GM19043 (cell line): ENCODE data around the gene COA6.

Source experiments
- ATAC-seq: cut with Tn5 transposase; IDR thresholded peaks from one replicate; pipeline ENCODE4 v1.9.1; 2021; ENCODE audit warnings: low read depth; ENCODE audit not compliant: unreplicated experiment

COA6 gene

DNA sequence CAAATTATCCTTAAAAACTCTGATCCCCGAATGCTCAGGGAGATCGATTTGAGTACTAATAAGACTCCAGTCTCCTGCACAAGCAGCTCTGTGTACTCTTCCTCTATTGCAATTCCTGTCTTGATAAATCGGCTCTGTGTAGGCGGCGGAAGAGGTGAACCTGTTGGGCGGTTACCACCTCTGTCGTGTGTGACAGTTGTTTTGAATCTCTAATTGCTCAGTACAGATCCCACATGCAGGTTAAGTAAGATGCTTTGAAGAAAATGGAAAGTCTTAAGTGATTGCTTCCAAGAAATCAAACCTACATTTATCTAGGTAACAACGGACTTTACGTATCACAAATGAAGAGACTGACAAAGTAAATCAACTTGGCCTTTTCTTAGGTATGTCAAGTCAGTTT, 35.5 kb downstream of the COA6 start:
- no peak for ATAC-seq

DNA sequence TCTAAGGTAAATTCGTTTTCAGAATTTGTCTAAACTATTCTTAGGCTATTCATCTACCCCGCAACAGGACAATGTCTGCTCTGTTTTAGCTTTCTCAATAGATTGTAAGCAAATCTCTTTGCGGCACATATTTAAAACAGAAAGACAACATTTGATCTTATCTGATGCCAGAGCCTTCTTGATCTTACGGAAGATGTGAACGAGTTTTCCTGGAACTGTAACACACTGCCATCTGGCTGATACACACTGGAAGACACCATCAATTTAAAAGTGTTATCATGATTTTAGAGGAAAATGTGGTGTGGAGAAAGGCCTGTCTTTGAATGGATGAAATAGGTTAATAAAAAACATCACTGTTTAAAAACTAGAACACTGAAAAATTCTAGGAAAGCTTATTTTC, 36.1 kb downstream of the COA6 start:
- ATAC-seq, result no peak

DNA sequence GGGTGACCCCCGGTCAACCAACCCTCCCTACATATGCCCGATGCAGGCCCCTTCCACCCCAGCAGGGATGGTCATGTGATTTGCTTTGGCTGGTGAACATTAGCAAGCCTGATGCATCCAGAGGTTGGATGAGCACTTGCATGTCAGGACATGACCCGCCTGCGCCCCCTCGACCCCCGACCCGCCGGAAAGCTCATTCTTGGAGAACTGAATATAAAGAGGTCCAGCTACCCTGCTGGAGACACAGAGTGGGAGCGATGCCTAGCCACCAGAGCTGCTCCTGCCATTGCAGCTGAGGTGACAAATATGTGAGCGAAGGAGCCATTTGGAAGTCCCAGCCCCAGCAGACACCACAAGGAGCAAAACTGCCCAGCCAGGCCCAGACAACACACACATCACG, 39.6 kb downstream of the COA6 start:
- no peak for ATAC-seq

DNA sequence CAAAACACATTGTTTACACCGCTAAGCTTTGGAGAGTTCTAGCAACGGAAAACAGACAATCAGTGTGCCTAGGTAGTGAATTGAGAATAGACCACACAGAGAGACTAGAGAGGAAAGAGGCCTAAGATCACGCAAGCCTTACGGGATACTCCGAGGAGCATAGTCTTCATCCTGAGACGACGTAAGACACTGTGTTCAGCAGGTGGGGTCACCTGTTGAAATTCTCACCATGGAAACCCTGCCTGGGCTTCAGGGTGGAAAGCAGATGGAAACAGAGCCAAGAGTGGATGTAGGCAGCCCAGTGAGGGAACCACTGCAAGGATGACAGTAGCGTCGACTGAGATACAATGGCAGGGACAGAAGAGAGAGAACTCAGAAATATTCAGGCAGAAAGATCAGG, 40.2 kb downstream of the COA6 start:
- no peak for ATAC-seq

DNA sequence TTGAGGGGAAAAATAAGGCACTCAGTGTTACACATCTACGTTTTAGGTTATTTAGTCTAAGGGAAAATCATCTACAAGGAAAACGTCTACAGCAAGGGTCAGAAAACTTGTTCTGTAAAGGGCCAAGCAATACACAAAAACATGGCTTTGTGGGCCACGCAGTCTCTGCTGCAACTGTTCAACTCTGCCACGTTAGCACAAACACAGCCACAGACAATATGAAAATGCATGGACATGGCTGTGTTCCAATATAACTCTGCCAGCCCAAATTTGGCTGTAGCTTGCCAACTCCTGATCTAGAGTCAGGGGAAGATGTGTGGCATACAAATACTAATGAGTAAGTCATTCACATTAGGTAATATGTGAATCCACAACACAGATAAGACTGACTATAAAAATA, 40.7 kb downstream of the COA6 start:
- no peak for ATAC-seq

DNA sequence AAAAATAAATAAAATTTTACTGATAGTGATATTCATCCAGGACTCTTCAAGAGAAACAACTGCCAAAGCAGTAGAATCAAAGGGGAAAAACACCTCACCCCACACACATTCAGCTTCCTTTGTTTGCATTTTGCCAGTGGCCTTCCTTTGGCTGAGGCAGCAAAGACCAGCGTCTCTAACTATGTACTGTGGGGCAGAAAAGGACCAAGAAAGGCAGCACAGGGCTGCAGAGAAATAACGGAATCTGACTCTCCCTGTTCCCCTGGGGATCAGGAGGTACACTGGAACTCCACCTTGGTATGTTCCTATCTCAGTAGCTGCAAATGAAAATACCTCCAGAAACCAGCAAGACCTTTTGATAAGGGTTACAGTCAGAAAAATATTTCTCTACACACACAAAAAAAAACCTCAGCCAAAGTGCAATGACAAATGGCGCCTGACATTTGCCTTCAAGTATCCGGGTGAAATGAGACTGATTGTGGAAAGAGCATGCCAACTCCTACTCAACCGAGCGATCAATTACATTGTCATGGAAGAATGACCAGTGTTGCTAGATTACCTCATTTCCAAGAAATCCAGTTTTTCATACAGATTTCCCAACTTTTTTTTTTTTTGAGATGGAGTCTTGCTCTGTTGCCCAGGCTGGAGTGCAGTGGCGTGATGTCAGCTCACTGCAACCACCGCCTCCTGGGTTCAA, 54.8 kb downstream of the COA6 start:
- no peak for ATAC-seq

DNA sequence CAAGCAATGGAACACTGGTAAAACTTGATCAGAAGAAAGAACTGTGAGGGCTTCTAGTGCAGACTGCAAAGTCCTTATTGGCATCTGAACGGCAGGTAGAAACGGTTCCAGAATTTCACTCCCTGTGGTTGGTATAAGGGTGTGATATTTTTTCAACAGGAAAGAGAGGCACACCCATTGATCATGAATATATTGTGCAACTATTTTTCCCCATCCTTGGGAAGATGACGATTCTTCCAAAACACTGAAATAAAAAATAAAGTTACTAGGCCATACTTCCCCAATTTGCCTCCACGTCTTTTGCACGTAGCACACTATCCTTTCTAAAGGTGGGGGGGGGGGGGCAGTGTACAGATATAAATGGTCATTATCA, 56.2 kb downstream of the COA6 start:
- ATAC-seq, result no peak

DNA sequence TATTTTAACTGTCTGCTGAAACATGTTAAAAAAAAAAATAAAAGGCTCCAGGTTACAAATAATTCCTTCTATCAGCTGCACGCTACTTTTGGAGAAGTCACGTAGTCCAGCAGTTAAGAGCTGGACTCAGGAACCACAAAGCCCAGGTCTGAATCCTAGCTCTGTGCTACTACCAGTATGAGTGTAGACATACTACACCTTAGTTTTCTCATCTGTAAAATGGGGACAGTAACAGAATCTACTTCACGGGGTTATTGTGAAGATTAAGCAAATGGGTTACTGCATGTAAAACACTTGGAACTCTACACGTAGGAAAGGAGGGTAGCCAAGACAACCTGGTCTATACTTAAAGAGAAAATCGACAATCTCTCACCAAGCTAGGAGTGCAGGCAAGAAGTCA, 57.4 kb downstream of the COA6 start:
- ATAC-seq, result no peak

DNA sequence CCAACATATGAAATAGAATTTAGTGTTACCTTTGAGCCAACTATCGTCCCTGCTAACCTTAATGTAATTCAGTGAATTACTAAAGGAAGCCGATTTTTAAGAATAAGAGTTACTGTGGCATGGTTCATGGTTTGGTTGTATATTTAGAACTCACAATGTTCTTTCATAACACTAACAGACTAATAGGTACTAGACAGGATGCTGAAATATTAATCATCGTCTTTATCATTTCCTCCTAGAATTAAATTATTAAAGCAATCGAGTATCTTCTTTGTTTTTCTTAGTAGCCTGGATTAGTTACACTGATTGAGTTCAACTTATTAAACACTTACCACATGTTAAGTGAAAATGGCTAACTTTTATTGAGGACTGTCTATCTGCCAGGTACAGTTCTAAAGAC, 58.0 kb downstream of the COA6 start:
- ATAC-seq, result no peak

DNA sequence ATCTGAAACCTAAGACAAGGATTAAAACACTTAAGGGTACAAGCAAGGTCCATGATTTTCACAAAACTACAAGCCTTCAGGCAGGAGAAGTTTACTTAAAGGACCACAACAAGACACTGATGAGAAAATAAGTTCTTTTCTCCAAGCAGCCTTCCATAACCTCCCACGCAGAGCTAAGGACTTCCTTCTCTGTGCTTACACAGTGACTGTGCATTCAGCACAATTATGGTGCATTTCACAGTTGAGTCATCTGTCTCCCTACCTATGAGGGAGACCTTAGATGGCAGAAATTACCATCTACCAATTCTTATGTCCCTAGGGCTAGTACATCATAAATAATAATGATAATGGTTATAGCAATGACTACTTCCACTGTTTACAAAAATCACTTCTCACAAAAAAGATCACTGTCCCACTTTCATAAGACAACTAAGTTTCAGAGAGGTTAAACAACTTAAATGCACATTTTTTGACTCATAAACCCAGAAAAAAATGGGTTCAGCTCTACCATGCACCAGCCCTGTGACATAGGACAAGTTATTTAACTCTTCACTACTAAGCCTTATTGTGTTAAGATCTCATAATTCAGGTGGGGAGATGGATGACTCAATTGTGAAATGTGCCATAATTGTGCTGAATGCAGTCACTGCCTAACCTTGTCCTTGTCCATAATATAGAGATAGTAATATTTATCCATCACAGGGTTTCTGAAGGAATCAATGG, 60.5 kb downstream of the COA6 start:
- no peak for ATAC-seq
